Kidney tubule cell (primary cell): ENCODE measurements around the gene RET.

Experiments
- DNase-seq: peaks from one replicate; pipeline ENCODE4 v3.0.0-alpha.2; 2018; ENCODE audit warnings: low spot score

The RET gene

DNA sequence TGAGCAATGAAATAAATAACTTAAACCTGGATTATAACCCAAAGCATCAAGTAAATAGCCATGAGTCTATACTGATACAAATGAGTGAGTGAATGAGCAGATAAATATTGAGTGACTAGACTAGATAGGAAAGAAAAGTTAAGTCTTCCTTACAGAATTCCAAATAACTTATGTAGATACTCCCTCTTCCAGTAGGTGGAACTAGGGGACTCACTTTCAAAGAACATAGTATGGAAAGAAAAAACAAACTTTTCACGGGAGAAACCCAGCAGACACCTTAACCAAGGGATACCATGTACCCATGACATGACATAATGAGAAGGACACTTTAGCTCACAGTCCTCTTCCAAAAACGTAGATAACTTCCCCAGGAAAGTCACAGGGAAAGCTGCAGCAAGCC is 93.6 kb downstream of the RET start:
- DNase-seq: peak; percentile 21

DNA sequence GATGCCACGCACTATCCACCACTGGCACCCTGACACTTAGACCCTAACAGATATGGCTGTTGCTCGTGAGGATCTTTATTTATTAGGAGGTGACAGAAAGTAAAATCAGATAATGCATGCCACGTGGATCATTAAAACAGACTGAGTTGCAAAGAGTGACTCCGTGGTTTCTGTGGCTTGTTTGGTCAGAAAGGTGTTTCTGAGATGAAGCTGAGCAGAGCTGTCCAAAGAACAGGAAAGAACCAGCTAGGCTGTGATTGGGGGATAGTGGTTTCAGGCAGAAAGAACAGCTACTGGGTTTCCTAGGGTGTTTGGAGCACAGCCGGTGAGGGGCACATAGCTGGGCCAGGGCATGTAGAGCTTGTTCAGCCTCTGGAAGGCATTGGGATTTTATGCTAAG is 95.8 kb downstream of the RET start:
- DNase-seq: no peak

DNA sequence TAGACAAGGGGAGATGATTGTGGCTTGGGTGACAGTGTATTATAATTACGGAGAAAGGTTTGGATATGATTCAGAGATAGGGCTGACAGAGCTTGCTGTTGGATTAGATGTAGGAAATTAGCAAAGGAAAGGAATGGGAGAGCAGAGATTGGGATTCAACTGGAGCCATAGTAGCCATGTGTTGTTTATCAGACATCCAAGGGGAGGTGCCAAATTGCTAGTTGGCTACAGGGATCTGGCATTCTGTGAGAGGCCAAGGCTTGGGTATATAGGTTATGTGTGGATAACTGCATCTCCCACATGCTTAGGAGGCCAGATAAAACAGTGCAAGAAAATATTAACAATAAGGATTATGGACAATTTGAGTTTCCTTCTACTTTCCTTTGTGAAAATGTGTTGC is 96.3 kb downstream of the RET start:
- no peak for DNase-seq

DNA sequence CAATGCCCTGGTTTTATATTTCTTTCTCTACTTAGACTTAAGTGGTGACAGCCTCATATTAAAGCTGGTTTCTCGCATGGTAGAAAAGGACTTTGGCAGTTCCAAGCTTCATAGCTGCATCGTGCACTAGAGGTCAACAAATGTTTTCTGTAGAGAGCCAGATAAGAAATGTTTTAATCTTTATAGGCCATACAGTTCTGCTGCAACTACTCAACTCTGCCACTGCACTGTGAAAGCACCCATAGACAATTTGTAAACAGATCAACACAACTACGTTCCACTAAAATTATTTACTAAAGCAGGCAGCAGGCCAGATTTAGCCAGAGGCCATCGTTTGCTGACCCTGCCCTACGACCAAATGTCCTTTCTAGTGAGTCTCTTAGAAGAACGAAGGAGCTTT is 98.1 kb downstream of the RET start:
- no peak for DNase-seq

DNA sequence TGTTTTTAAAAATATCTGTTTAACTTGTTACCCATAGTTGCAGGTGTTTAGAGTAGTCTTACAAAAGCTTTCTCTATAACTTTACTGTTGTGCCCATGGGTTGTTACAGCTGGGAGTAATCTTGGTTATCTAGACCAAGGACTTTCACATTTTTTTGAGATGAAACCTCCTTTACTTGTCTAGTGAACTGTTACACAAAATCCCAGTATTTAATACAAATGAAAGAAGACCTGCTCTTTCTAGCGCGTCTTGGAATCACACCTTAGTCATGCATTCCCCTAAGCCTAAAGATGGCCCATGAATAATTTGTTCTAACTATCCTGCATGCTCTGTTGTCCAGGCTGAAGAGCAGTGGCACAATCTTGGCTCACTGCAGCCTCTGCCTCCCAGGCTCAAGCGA is 99.4 kb downstream of the RET start:
- peak; percentile 91 for DNase-seq

DNA sequence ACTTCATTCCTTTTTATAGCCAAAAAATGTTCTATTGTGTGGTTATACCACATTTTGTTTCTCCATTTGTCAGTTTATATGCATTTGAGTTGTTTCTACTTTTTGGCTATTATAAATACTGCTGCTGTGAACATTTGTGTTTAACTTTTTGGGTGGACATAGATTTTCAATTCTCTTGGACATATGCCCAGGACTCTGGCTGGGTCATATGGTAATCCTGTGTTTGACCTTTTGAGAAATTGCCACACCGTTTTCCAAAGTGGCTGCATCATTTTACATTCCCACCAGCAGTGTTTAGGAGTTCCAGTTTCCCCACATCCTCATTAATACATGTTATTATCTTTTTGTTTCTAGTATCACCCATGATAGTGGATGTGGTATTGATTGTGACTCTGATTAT is 100.7 kb downstream of the RET start:
- DNase-seq: no peak
